Colonic mucosa (tissue), 4 donors: ENCODE data around the gene IP6K3. TPM values are rescaled to one million over a fixed set of nuclear protein-coding genes. Genes with fewer than 3 reads are reported as not detected.

Experiments used
- DNase-seq: peaks from one replicate; pipeline ENCODE4 v3.0.0-alpha.2; 2020
- H3K27ac ChIP-seq: fragments of 200-600 bp; one replicate; pipeline ENCODE4 v1.8.0; 2021
- H3K27me3 ChIP-seq: fragments of 200-600 bp; one replicate; pipeline ENCODE4 v1.8.0; 2021
- H3K36me3 ChIP-seq: fragments of 200-600 bp; one replicate; pipeline ENCODE4 v1.8.0; 2021
- H3K4me1 ChIP-seq: fragments of 200-600 bp; one replicate; pipeline ENCODE4 v1.8.0; 2021; ENCODE audit warnings: mild to moderate bottlenecking
- H3K4me3 ChIP-seq: fragments of 200-600 bp; one replicate; pipeline ENCODE4 v1.8.0; 2021
- H3K9ac ChIP-seq, 2 donors: one replicate each; pipeline ENCODE4 v1.7.0; 2013; ENCODE audit warnings: control low read depth in 2 of 2, low read depth in 2 of 2, low read length in 2 of 2
- H3K9me3 ChIP-seq: fragments of 200-600 bp; one replicate; pipeline ENCODE4 v1.8.0; 2021
- CTCF ChIP-seq: fragments of 200-600 bp; IDR thresholded peaks from one replicate; pipeline ENCODE4 v1.8.0; 2022; ENCODE audit warnings: antibody characterized with exemption, mild to moderate bottlenecking
- intact Hi-C: fragments of 100-400 bp; cut with DNase I; formaldehyde crosslinking; loops from one replicate; pipeline ENCODE4 v1.14.1; 2022
- total RNA-seq, 2 donors: library from RNA; stranded (reverse); fragmentation: NEBNext Ultra II Directional in 1 of 2; extraction: Animal tissue kit (Norgen Biotek cat#: 25700) in 1 of 2; gene quantifications; one replicate each; pipeline ENCODE4 v1.2.1, GENCODE V29; 2021
- donor health status: healthy.
- donor health status: DM: no; HTN: no; CAD: no.
- donor health status: DM: no; HTN: no; CAD: no.

The IP6K3 gene
- total RNA-seq, 2 donors from 2014 or later, result 0.17 to 0.29 TPM

GRCh38 chr6:33768644-33769120 lies 22.0 kb upstream of the IP6K3 start:
- peak; percentile 87 for DNase-seq
- H3K27ac ChIP-seq, result no peak overlapping the region
- no peaks in the 10 kb centered on the region for H3K9me3 ChIP-seq
- peaks cover 4% of the 10 kb centered on the region for H3K4me1 ChIP-seq
- H3K36me3 ChIP-seq, result peaks cover 5% of the 10 kb centered on the region
- H3K4me3 ChIP-seq, result no peak overlapping the region
- H3K9ac ChIP-seq, result no peak overlapping the region
- intact Hi-C loops, result loop anchor here (5.0 kb wide), 1 partner anchor 384 kb away; no protein-coding TSS in a partner anchor
- H3K27me3 ChIP-seq, result no peaks in the 10 kb centered on the region
- TF ChIP-seq CTCF, result peak; percentile 82

- intact Hi-C loops, result loop anchor here (5.0 kb wide), 1 partner anchor 385 kb away; no protein-coding TSS in a partner anchor
Measured at GRCh38 chr6:33766921-33767907, 20.5 kb upstream of the IP6K3 start.

GRCh38 chr6:33765368-33765767 lies 18.7 kb upstream of the IP6K3 start:
- H3K4me3 ChIP-seq, result no peak overlapping the region
- no peak overlapping the region for H3K27ac ChIP-seq
- H3K36me3 ChIP-seq, result no peaks in the 10 kb centered on the region
- no peak overlapping the region for H3K9ac ChIP-seq
- TF ChIP-seq CTCF, result no peak
- no peaks in the 10 kb centered on the region for H3K9me3 ChIP-seq
- no peaks in the 10 kb centered on the region for H3K4me1 ChIP-seq
- intact Hi-C loops, result loop anchor here (5.0 kb wide), 1 partner anchor 387 kb away; no protein-coding TSS in a partner anchor
- no peak for DNase-seq
- no peaks in the 10 kb centered on the region for H3K27me3 ChIP-seq

More at GRCh38 chr6:33766921-33767907, 20.5 kb upstream of the IP6K3 start:
- no peak for DNase-seq
- no peaks in the 10 kb centered on the region for H3K9me3 ChIP-seq
- H3K9ac ChIP-seq, result no peak overlapping the region
- no peak overlapping the region for H3K4me3 ChIP-seq
- no peaks in the 10 kb centered on the region for H3K27me3 ChIP-seq
- no peaks in the 10 kb centered on the region for H3K36me3 ChIP-seq
- no peak for TF ChIP-seq CTCF
- H3K4me1 ChIP-seq, result peaks cover 4% of the 10 kb centered on the region
- H3K27ac ChIP-seq, result no peak overlapping the region

GRCh38 chr6:33764036-33764435 lies 17.3 kb upstream of the IP6K3 start:
- H3K4me3 ChIP-seq, result no peak overlapping the region
- no peak for TF ChIP-seq CTCF
- H3K27ac ChIP-seq, result no peak overlapping the region
- no peaks in the 10 kb centered on the region for H3K9me3 ChIP-seq
- H3K27me3 ChIP-seq, result no peaks in the 10 kb centered on the region
- H3K9ac ChIP-seq, result no peak overlapping the region
- intact Hi-C loops, result loop anchor here (5.0 kb wide), 2 partner anchors 52 to 177 kb away; partner anchors contain the start of gene UQCC2
- DNase-seq, result no peak
- H3K4me1 ChIP-seq, result no peaks in the 10 kb centered on the region
- H3K36me3 ChIP-seq, result no peaks in the 10 kb centered on the region

GRCh38 chr6:33763483-33763882 lies 16.8 kb upstream of the IP6K3 start:
- intact Hi-C loops, result loop anchor here (5.0 kb wide), 2 partner anchors 51 to 176 kb away; partner anchors contain the start of gene UQCC2
- H3K27ac ChIP-seq, result no peak overlapping the region
- no peaks in the 10 kb centered on the region for H3K4me1 ChIP-seq
- DNase-seq, result no peak
- H3K27me3 ChIP-seq, result no peaks in the 10 kb centered on the region
- TF ChIP-seq CTCF, result no peak
- H3K9me3 ChIP-seq, result no peaks in the 10 kb centered on the region
- H3K9ac ChIP-seq, result no peak overlapping the region
- H3K4me3 ChIP-seq, result no peak overlapping the region
- no peaks in the 10 kb centered on the region for H3K36me3 ChIP-seq
